OCI-LY1 (cell line): ENCODE results near the gene DLGAP4.

ENCODE experiments used
- EZH2 ChIP-seq: fragments of 200-600 bp; sonication (generic), shearing (Covaris generic); IDR thresholded peaks from 2 replicates; pipeline ENCODE4 v1.8.0; 2017; ENCODE audit warnings: borderline replicate concordance, mixed run types, mild to moderate bottlenecking, antibody characterized with exemption, low read length, moderate library complexity, mixed read lengths
- TF ChIP-seq, protein P1 (sequence below): fragments of 200-600 bp; sonication (generic), shearing (Covaris generic); IDR thresholded peaks from 2 replicates; pipeline ENCODE4 v1.5.1; 2017; ENCODE audit warnings: mild to moderate bottlenecking, antibody characterized with exemption, low read length, moderate library complexity, mixed read lengths

DNA sequence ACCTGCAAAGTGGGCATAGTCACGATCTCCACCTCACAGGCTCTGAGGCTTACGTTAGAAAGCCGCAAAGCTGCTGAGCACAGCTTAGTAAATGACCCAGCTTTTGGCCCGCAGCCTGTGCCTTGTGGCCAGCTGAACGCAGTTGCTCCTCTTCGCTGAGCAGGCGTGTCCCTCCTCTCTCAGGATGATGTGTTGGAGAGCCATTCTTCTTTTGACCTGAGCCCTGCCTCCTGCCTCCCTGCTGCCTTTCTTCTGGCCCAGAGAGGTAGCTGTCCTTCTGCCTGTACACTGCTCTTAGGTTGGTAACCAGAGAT lies 187.6 kb downstream of the DLGAP4 start:
- TF ChIP-seq, protein P1, sequence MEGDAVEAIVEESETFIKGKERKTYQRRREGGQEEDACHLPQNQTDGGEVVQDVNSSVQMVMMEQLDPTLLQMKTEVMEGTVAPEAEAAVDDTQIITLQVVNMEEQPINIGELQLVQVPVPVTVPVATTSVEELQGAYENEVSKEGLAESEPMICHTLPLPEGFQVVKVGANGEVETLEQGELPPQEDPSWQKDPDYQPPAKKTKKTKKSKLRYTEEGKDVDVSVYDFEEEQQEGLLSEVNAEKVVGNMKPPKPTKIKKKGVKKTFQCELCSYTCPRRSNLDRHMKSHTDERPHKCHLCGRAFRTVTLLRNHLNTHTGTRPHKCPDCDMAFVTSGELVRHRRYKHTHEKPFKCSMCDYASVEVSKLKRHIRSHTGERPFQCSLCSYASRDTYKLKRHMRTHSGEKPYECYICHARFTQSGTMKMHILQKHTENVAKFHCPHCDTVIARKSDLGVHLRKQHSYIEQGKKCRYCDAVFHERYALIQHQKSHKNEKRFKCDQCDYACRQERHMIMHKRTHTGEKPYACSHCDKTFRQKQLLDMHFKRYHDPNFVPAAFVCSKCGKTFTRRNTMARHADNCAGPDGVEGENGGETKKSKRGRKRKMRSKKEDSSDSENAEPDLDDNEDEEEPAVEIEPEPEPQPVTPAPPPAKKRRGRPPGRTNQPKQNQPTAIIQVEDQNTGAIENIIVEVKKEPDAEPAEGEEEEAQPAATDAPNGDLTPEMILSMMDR, result no peak
- TF ChIP-seq EZH2, result no peak
